HG03066 (cell line): ENCODE data around the gene CYP46A1.
"Not testable (repeated sequence)": the region's sequence is repeated elsewhere in the genome, so short reads cannot be mapped to it uniquely, and the experiment has no call there.

ENCODE experiments used
- ATAC-seq: cut with Tn5 transposase; IDR thresholded peaks from one replicate; pipeline ENCODE4 v1.9.1; 2021; ENCODE audit warnings: low read depth; ENCODE audit not compliant: unreplicated experiment

CYP46A1 gene

GRCh38 chr14:99753225-99754140 is 69.4 kb downstream of the CYP46A1 start:
- no peak for ATAC-seq

- no peak for ATAC-seq
These were observed 70.3 kb downstream of the CYP46A1 start for GRCh38 chr14:99754141-99755067.

DNA sequence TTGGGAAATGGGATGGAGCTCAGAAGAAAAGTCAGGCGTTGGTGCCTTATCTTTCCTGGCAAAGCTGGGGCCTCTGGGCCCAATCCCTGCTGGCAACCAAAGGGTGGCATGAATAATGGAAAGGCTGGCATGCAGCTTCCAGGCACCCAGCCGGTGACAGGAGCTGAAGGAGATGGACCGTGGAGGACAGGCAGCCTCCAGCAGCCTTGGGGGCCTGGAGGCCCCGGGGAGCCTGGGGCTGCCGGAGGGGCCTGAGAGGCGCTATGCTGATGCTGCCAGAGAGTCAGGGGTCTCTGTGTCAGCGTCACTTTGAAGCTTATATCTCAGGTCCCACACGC is 70.9 kb downstream of the CYP46A1 start:
- no peak for ATAC-seq

- ATAC-seq: no peak
These were observed 71.8 kb downstream of the CYP46A1 start for GRCh38 chr14:99755629-99756603.

GRCh38 chr14:99756796-99757195 is 72.7 kb downstream of the CYP46A1 start:
- no peak for ATAC-seq

- ATAC-seq: no peak
These were observed 73.4 kb downstream of the CYP46A1 start for GRCh38 chr14:99757331-99758070.

DNA sequence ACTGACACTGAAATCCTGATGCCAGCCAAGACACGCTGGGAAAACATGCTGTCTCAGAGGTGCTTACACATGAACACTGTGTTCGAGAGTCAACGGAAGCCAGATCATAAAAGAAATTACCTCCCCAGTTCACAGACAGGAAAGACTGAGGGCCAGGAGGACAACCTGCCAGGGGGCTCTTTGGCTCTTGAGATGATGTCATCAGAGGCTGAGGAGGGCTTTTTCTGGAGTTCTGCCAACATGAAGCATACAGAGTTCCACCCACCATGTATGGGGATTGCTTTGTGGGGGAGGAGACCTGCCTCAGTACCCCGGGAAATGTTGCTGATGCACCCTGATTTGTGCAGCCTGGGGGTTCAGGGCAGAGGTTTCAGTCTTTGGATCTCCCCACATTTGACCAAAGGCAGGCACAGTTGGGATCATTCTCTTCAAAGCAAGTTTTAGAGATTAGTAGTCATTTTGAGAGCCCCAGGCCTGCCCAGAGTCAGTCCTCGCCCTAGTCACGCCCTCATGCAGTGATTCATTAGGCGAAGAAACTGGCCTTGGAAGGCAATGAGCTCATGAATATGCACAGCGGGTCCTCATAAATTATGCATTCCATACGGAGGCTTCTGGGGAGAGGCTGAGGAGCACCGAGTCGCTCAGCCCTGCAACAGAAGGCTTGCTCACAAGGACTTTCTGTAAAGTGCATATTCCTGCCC is 74.2 kb downstream of the CYP46A1 start:
- no peak for ATAC-seq

- no peak for ATAC-seq
These were observed 74.9 kb downstream of the CYP46A1 start for GRCh38 chr14:99758872-99759545.

- ATAC-seq: no peak
These were observed 75.4 kb downstream of the CYP46A1 start for GRCh38 chr14:99759546-99759925.

DNA sequence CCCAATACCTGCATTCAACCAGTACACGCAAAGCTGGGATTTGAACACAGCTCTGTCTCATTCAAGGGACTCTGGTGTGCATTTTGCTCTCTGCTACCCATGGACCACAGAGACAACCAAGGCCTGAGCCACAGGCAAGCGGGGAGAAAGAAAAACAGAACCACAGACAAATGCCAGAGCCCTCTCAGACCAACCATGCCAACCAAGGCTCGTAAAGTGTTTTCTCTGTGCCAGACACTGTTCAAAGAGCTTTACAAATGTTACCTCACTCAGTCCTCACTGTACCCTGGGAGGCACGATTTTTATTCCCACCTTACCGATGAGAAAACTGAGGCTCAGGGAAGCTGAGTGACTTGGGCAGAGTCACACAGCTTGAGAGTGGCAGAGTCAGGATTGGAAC is 76.7 kb downstream of the CYP46A1 start:
- no peak for ATAC-seq

DNA sequence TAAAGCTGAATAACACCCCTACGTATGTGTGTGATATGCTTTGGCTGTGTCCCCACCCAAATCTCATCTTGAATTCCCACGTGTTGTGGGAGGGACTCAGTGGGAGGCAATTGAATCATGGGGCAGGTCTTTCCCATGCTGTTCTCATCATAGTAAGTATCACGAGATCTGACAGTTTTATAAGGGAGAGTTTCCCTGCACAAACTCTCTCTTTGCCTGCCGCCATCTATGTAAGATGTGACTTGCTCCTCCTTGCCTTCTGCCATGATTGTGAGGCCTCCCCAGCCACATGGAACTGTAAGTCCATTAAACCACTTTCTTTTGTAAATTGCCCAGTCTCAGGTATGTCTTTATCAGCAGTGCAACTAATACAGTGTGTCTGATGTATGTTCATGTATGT is 78.8 kb downstream of the CYP46A1 start:
- ATAC-seq: not testable (repeated sequence)

DNA sequence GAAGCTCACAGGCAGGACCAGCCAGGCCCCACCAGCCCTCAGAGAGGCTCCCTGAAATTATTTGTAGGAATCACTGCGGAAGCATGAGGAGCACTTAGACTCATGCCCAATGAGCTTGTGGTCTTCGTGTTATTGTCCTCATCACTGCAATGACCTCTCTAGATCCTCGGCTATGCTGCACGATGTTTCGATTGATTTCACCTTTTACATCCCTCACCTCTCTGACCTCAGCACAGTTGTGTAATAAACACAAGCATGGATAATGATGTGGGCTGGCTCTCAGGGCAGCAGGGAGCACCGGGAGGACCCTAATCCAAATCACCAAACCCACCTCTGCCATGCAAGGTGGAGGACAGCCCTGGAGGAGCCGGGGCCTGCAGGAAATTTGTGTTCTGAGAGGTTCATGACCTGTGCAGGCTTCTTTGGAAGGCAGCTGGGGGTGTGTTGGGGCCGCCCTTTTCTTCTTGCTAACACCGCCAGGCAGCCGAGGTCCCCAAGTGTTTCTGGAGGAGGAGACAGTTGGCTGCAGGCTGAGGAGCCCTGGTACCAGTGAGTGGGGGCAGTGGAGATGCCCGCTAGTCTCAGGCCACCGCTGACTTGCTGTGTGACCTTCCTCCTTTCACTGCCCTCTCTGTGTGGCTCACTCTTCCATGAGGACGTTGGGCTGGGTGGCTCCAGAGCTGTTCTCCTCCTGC is 79.6 kb downstream of the CYP46A1 start:
- ATAC-seq: no peak

DNA sequence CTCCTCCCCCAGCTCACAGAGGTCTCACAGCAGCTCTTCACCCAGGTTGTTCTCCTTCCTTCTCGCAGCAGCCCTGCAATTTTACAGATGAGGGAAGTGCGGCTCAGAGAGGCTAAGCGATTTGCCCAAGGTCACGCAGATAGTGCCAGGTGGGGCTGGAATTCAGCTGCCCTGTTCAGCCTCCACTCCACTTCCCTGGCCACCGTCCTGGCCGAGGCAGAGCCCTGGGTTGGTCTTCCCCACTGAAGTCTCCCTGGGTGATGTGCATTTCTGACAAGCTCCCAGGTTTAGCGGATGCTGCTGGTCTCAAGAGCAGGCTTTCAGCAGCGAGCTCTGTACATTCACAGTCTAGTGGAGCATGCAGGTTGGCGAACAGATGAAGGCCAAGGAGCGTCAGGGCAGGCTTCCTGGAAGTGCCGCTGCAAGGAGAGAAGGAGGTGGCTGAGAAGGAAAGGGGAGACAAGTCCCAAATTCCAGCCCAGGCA is 80.2 kb downstream of the CYP46A1 start:
- ATAC-seq: no peak

- no peak for ATAC-seq
These were observed 84.3 kb downstream of the CYP46A1 start for GRCh38 chr14:99768381-99768780.

- ATAC-seq: no peak
These were observed 85.0 kb downstream of the CYP46A1 start for GRCh38 chr14:99769123-99769522.

DNA sequence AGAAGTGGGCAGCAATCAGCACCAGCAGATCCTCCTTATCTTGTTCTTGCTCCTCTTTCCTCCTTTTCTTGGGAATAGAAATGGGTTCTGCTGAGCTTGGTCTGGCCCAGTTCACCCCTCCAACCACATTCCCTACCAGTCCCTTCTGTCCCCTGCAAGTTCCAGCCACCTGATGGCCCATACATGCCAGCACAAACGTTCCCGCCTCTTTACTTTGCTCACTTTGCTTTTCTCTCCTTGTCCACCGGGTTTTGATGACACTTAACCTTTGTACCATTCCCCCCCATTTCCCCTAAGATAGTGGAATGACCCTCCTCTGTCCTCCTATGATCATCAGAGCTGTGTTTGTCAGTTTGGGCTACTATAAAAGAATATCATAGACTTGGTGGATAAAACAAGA is 85.7 kb downstream of the CYP46A1 start:
- no peak for ATAC-seq

DNA sequence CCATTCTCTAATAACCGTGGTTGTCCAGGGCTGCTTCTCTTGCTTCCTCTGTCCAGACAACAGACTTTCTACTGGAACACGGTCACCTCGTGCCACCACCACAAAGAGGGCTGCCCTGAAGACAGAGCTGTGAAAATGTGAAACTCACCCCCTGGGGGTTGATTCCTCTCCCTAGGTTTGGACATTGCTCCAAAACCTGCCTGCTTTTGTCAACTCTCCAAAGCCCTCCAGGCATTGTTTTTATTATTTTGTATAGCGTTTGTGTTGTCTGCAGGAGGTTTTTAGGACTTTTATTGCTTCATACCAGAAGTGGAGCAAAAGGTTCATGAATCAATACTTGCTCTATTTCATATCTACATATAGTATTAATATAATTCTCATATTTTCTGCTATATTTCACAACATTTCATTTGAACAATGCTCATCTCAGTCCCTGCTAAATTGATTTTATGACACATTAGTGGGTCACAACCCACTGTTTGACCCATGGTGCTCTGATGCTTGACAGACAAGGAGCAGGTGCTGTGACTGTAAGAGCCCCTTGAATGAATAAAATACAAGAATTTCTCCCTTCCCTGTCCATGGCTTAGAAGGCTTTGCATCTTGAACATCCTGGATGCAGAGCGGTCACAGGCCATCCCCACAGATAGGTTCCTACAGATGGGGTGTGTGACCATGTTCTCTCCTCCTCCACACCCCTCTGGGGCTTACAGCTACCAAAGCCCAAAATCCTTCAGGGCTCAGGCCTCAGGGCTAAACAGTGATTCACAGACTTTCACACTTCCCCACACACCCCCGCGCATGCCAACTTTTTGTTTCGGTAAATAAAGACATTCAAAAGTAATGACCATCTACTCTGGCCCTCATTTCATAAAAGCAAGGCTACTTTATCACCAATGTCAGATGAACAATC is 88.5 kb downstream of the CYP46A1 start:
- ATAC-seq: no peak
